Retinal pigment epithelial cell (primary cell): ENCODE data around the gene CYP4F11.

Experiments
- DNase-seq: peaks from one replicate; pipeline ENCODE4 v3.0.0-alpha.2; 2010; ENCODE audit warnings: low read depth
- H3K4me3 ChIP-seq: 2 replicates; pipeline ENCODE4 v1.5.1; 2011; ENCODE audit warnings: mild to moderate bottlenecking, low read length, control low read depth, moderate library complexity
- TF ChIP-seq, protein P1 (sequence below): conservative IDR thresholded peaks from 2 replicates; pipeline ENCODE4 v1.5.1; 2011; ENCODE audit warnings: low read depth, low read length, control low read depth, inconsistent platforms

CYP4F11 gene

DNA sequence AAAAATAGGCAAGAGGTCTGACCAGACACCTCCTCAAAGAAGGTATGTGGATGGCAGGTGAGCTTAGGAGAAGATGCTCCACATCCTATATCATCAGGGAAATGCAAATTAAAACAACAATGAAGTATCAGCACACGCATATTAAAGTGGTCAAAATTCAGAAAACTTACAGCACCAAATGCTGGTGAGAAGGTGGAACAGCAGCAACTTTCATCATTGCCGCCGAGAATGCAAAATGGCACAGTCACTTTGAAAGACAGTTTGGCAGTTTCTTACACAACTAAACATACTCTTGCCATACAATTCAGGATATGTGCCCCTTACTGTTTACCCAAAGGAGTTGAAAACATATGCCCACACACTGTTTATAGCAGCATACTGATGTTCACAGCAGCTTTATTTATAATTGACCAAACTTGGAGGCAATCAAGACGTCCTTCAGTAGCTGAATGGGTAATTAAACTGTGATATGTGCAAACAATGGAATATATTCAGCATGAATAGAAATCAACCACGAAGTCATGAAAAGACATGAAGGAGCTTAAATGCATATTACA is 37.0 kb upstream of the CYP4F11 start:
- no peak overlapping the region for H3K4me3 ChIP-seq
- TF ChIP-seq, protein P1, sequence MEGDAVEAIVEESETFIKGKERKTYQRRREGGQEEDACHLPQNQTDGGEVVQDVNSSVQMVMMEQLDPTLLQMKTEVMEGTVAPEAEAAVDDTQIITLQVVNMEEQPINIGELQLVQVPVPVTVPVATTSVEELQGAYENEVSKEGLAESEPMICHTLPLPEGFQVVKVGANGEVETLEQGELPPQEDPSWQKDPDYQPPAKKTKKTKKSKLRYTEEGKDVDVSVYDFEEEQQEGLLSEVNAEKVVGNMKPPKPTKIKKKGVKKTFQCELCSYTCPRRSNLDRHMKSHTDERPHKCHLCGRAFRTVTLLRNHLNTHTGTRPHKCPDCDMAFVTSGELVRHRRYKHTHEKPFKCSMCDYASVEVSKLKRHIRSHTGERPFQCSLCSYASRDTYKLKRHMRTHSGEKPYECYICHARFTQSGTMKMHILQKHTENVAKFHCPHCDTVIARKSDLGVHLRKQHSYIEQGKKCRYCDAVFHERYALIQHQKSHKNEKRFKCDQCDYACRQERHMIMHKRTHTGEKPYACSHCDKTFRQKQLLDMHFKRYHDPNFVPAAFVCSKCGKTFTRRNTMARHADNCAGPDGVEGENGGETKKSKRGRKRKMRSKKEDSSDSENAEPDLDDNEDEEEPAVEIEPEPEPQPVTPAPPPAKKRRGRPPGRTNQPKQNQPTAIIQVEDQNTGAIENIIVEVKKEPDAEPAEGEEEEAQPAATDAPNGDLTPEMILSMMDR: no peak
- no peak for DNase-seq

DNA sequence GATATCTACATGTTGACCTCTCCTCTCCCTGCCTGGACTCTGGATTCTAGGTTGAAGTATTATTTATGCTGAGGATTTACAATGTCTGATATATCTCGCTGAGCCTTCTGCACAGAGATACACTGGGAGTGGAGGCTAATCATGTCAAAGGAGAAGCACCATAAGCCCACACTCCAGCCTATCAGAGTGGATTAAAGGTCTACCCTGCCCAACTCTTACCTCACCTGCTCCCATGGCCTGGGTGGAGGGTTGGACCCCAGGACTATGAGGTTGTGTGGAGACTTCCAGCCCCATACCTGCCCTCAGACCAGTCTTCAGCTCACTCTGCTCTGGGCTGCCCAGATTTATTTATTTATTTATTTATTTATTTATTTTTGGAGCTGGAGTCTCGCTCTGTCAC is 29.9 kb upstream of the CYP4F11 start:
- H3K4me3 ChIP-seq: no peak overlapping the region
- TF ChIP-seq, protein P1: no peak
- DNase-seq: no peak

DNA sequence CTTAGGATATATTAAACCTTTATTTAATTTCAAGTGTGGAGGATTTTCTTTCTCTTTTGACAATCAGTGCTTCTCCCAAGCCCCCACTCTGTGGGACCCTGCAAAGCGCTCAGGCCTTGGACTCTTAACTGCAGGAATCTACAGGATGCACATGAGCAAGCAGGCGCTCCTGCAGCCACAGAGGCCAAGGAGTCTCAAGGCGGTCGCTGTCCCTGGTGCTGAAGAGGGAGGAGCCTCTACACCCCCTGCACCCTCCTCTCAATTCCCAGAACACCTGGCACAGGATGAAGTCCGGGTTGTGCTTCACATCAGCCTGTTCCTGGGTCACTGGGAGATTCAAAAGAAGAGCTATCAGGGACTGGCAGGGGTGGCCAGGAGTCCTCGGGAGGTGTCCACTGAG is 28.0 kb upstream of the CYP4F11 start:
- no peak for DNase-seq
- TF ChIP-seq, protein P1: no peak
- no peak overlapping the region for H3K4me3 ChIP-seq

DNA sequence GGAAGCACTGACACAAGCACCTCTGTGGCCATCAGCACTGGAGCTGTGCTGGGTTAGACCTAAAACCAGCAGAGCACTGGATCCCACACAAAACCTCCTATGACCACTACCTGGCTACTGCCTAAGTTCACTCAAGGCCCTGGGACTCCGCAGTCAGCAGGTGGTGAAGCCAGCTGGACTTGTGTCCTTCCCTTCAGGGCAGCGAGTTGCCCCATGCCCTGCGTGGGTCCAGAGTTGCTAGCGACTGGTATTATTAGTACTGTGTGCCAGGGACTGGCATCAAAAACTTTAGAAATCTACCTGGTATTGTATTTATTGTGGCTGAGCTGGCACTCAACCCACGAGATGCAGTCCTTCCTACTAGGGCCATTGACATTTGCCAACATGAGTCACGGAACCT is 20.5 kb upstream of the CYP4F11 start:
- no peak for DNase-seq
- TF ChIP-seq, protein P1: no peak
- H3K4me3 ChIP-seq: no peak overlapping the region

DNA sequence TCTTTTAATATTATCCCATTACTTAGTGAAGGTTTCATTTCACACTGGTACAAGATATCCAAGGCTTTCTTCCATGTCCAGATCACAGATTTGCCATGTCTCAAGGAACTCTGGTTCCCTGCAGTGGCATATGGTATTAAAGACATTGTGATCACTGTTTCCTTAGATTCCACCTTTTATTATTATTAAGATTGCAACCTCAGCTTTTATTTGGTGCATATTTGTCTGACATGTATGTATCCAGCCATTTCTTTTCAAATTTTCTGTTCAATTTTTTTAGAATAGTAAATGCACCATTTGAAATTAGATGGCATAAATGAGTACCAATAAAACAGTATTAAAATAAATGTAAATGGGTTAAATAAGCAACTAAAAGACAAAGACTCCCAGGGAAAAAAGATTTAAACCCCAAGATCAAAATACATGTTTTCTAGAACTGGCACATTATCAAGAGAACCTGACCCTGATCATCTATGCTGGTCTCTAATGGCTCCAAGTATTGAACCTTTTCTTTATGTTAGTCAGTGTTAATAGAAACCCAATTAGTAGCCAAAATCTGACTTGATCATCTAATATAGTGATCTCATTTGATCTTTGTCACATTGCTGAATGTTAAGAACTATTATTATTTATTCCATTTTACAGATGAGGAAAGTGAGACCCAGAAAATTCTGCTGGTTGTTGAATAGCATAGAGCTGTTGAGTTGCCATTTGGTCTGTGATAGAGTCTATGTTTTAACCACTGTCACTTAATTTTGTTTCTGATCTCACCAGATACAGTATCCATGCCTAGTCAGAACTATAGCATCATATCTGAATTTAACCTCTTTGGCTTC is 14.1 kb upstream of the CYP4F11 start, which contains the start of gene OR10H4:
OR10H4 (plus strand) TSS at position 786 of the 836 bp plus-strand sequence; CDS start at position 786, 0 bp downstream.
- no peak within 1 kb of the TSS for H3K4me3 ChIP-seq
- DNase-seq: no peak
- TF ChIP-seq, protein P1: no peak

DNA sequence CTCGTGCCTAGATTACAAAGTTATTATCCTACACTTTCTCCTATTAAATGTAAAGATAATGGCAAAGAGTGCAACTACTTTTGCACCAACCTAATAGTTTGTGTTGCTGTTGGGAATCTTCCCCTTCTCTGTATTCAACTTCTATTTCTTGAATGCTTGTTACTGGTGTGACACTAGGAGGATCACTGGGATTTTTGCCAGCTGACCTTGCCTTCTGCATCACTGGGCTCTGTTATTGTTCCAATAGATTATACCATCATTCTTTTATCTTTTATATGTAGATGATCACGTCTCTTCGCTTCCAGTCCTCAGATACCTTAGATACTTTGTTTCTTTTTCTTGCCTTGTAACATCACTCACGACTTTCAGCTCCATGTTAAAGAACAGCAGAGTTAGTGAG is 11.0 kb upstream of the CYP4F11 start:
- no peak for DNase-seq
- TF ChIP-seq, protein P1: no peak
- H3K4me3 ChIP-seq: no peak overlapping the region

DNA sequence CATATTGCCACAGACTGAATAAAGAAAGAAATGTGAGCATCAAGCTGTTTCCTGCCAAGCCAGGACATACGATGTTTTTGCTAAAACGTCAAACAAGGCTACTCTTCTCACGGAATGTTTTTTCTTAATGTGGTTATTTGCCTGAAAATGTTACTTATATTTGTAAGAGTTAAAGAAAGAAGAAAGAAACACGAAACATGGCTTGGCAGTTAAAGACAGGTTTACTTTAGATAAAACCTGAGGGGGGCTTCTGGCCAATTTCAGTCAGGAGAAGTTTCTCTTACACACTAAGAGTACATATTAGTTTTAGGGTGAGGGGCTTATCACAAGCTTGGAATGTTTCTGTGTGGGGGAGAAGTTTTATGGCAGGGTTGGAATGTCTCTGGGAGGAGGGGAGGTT is 10.1 kb upstream of the CYP4F11 start:
- no peak overlapping the region for H3K4me3 ChIP-seq
- DNase-seq: no peak
- TF ChIP-seq, protein P1: no peak
